ENCODE data around the gene OXGR1. TPM values are rescaled to one million over a fixed set of nuclear protein-coding genes. Genes with fewer than 3 reads are reported as not detected.

The OXGR1 gene
- total RNA-seq, 2 experiments from 2014 or later, result not detected

DNA sequence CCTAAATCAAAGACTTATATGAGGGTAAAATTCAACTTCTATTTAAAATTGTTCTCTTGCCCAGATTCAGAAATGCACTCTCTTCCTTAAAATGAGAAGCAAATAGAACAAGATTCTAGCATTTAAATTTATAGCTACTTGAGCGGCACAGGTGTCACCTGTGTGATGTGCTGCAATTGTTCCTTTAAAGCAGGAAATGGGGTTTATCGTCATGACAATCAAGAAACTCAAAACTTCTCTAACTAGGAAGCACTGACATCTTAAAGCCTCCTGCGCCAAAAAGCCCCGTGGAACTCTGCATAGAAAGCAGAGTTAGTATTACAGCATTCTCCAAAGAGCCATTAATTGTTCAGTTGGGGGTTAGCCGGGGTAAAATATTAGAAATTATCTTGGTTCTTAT lies 2.6 kb upstream of the OXGR1 start:
- intact Hi-C loops (cut with micrococcal nuclease; ENCODE audit: unreplicated experiment), result no loop called here
- CTCF ChIA-PET (ENCODE audit: unreplicated experiment), result no interaction called here

GRCh38 chr13:96996107-96996506 lies 1.8 kb upstream of the OXGR1 start:
- peak overlapping the region; percentile 44 for H3K27ac ChIP-seq (ENCODE audit: low read depth, low read length, poor library complexity, severe bottlenecking)
- no peaks in the 10 kb centered on the region for H3K9me2 ChIP-seq (ENCODE audit: insufficient read depth, low read length)
- ChIA-PET CTCF (ENCODE audit: unreplicated experiment) (no interaction called here), POLR2A (no interaction called here)
- peaks cover 36% of the 10 kb centered on the region for H3K4me1 ChIP-seq (ENCODE audit: insufficient read depth, low read length, poor library complexity, severe bottlenecking)
- intact Hi-C loops (cut with micrococcal nuclease; ENCODE audit: unreplicated experiment), result no loop called here
- no peak overlapping the region for H3K4me3 ChIP-seq (ENCODE audit: low read depth, low read length, poor library complexity, severe bottlenecking)
- H4K20me1 ChIP-seq (ENCODE audit: insufficient read depth, low read length), result no peaks in the 10 kb centered on the region
- H3K9me3 ChIP-seq (ENCODE audit: low read length), result no peaks in the 10 kb centered on the region
- BruUV-seq (replicated peaks), result no TSS peak
- no peaks in the 10 kb centered on the region for H3K79me2 ChIP-seq (ENCODE audit: insufficient read depth, low read depth, low read length)
- no peaks in the 10 kb centered on the region for H3K36me3 ChIP-seq (ENCODE audit: insufficient read depth, low read length)
- DNase-seq (ENCODE audit: low spot score), result no peak
- peak overlapping the region; percentile 87; the same call in 1 of the 2 replicates for H2AFZ ChIP-seq (ENCODE audit: low read length)
- no peak for TF ChIP-seq EZH2phosphoT487 (IDR thresholded peaks at IDR 0.05; ENCODE audit: borderline replicate concordance, low read depth, low read length)
- TF ChIP-seq, protein P1, sequence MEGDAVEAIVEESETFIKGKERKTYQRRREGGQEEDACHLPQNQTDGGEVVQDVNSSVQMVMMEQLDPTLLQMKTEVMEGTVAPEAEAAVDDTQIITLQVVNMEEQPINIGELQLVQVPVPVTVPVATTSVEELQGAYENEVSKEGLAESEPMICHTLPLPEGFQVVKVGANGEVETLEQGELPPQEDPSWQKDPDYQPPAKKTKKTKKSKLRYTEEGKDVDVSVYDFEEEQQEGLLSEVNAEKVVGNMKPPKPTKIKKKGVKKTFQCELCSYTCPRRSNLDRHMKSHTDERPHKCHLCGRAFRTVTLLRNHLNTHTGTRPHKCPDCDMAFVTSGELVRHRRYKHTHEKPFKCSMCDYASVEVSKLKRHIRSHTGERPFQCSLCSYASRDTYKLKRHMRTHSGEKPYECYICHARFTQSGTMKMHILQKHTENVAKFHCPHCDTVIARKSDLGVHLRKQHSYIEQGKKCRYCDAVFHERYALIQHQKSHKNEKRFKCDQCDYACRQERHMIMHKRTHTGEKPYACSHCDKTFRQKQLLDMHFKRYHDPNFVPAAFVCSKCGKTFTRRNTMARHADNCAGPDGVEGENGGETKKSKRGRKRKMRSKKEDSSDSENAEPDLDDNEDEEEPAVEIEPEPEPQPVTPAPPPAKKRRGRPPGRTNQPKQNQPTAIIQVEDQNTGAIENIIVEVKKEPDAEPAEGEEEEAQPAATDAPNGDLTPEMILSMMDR (conservative IDR thresholded peaks at IDR 0.05; ENCODE audit: low read length), result no peak
- H3K4me2 ChIP-seq (ENCODE audit: low read length), result peak overlapping the region; percentile 46; the same call in 1 of the 2 replicates

More for the DNA sequence above, 2.6 kb upstream of the OXGR1 start:
- Histone ChIP-seq H3K27ac (ENCODE audit: low read depth, low read length, poor library complexity, severe bottlenecking) (peak overlapping the region; percentile 44), H3K9me3 (ENCODE audit: low read length) (no peaks in the 10 kb centered on the region), H3K4me2 (ENCODE audit: low read length) (peak overlapping the region; percentile 46), H3K9me2 (ENCODE audit: insufficient read depth, low read length) (no peaks in the 10 kb centered on the region), H3K79me2 (ENCODE audit: insufficient read depth, low read depth, low read length) (no peaks in the 10 kb centered on the region), H2AFZ (ENCODE audit: low read length) (peak overlapping the region; percentile 87), H3K4me1 (ENCODE audit: insufficient read depth, low read length, poor library complexity, severe bottlenecking) (peaks cover 44% of the 10 kb centered on the region), H3K36me3 (ENCODE audit: insufficient read depth, low read length) (no peaks in the 10 kb centered on the region), H4K20me1 (ENCODE audit: insufficient read depth, low read length) (no peaks in the 10 kb centered on the region), H3K4me3 (ENCODE audit: low read depth, low read length, poor library complexity, severe bottlenecking) (peak overlapping the region; percentile 2)
- POLR2A ChIA-PET, result no interaction called here
- TF ChIP-seq EZH2phosphoT487 (IDR thresholded peaks at IDR 0.05; ENCODE audit: borderline replicate concordance, low read depth, low read length), result no peak
- TF ChIP-seq, protein P1 (conservative IDR thresholded peaks at IDR 0.05; ENCODE audit: low read length), result no peak
- BruUV-seq (replicated peaks), result no TSS peak
- peak; percentile 67 for DNase-seq (ENCODE audit: low spot score)

DNA sequence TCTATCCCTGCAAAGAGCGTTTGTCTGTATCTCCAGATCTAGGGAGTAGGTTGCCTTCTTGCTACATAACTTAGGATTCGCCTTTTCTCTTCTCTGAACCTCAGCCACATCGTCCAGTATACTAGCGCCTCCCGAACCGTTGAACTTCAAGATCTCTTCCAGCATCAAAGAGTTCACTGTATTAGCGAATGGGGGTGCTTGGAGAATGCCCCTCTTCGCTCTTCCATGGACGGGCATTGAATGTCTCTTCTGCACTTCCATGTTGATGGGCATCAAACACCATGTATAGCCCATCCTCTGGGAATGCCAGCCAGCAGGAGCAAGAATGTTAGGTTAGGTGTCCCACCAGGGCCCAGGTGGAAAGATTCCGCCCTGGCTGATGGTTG lies 575 bp upstream of the OXGR1 start:
- no peaks in the 10 kb centered on the region for H3K9me2 ChIP-seq (ENCODE audit: insufficient read depth, low read length)
- H3K4me3 ChIP-seq (ENCODE audit: low read depth, low read length, poor library complexity, severe bottlenecking), result no peak overlapping the region
- TF ChIP-seq, protein P1 (conservative IDR thresholded peaks at IDR 0.05; ENCODE audit: low read length), result no peak
- no peak for TF ChIP-seq EZH2phosphoT487 (IDR thresholded peaks at IDR 0.05; ENCODE audit: borderline replicate concordance, low read depth, low read length)
- H3K27ac ChIP-seq (ENCODE audit: low read depth, low read length, poor library complexity, severe bottlenecking), result no peak overlapping the region
- ChIA-PET CTCF (ENCODE audit: unreplicated experiment) (no interaction called here), POLR2A (no interaction called here)
- H3K79me2 ChIP-seq (ENCODE audit: insufficient read depth, low read depth, low read length), result no peaks in the 10 kb centered on the region
- no peak overlapping the region for H2AFZ ChIP-seq (ENCODE audit: low read length)
- no peaks in the 10 kb centered on the region for H3K9me3 ChIP-seq (ENCODE audit: low read length)
- no peak overlapping the region for H3K4me2 ChIP-seq (ENCODE audit: low read length)
- peaks cover 24% of the 10 kb centered on the region for H3K4me1 ChIP-seq (ENCODE audit: insufficient read depth, low read length, poor library complexity, severe bottlenecking)
- BruUV-seq (replicated peaks), result no TSS peak
- DNase-seq (ENCODE audit: low spot score), result no peak
- intact Hi-C loops (cut with micrococcal nuclease; ENCODE audit: unreplicated experiment), result no loop called here
- no peaks in the 10 kb centered on the region for H4K20me1 ChIP-seq (ENCODE audit: insufficient read depth, low read length)
- no peaks in the 10 kb centered on the region for H3K36me3 ChIP-seq (ENCODE audit: insufficient read depth, low read length)

Data from OCI-LY7 (cell line).